ENCODE results near the gene RINT1. TPM values are rescaled to one million over a fixed set of nuclear protein-coding genes. Genes with fewer than 3 reads are reported as not detected.

RINT1 gene
- total and polyA plus RNA-seq, 2 of the 13 experiments (the other 11 are each of a cell fraction or from before 2014, with no cell fraction given): 14.7 to 19.3 TPM

GRCh38 chr7:105521027-105521716 is 10.8 kb upstream of the RINT1 start (continued):
- TF ChIP-seq ZNF563 (CRISPR knock-in tag; IDR thresholded peaks at IDR 0.05) (no peak), ZBTB4 (CRISPR knock-in tag; IDR thresholded peaks at IDR 0.05; ENCODE audit: borderline replicate concordance) (0 out of 2 replicates have a peak, but pooled peaks have one; percentile 42), ZKSCAN5 (CRISPR knock-in tag; IDR thresholded peaks at IDR 0.05) (no peak; the same call in 1 of the 2 replicates), KDM5A (IDR thresholded peaks at IDR 0.05; ENCODE audit: borderline replicate concordance, low read length) (0 out of 2 replicates have a peak, but pooled peaks have one; percentile 0), TCF7 (IDR thresholded peaks at IDR 0.05; ENCODE audit: low read depth) (no peak), CENPT (CRISPR knock-in tag; IDR thresholded peaks at IDR 0.05; ENCODE audit: low read depth) (no peak), ZNF317 (CRISPR knock-in tag; IDR thresholded peaks at IDR 0.05) (no peak), DR1 (CRISPR knock-in tag; IDR thresholded peaks at IDR 0.05) (0 out of 2 replicates have a peak, but pooled peaks have one; percentile 38), PITX1 (CRISPR knock-in tag; IDR thresholded peaks at IDR 0.05) (no peak), ZZZ3 (CRISPR knock-in tag; IDR thresholded peaks at IDR 0.05; ENCODE audit: borderline replicate concordance) (no peak), ZNF333 (CRISPR knock-in tag; IDR thresholded peaks at IDR 0.05; ENCODE audit: borderline replicate concordance) (no peak), AKAP8 (CRISPR knock-in tag; IDR thresholded peaks at IDR 0.05) (no peak), ZNF691 (CRISPR knock-in tag; IDR thresholded peaks at IDR 0.05; ENCODE audit: borderline replicate concordance, low read depth) (peak; percentile 72), HMG20B (CRISPR knock-in tag; conservative IDR thresholded peaks at IDR 0.05) (no peak), HMGA1 (CRISPR knock-in tag; conservative IDR thresholded peaks at IDR 0.05) (no peak), XRCC5 (optimal IDR thresholded peaks at IDR 0.05; ENCODE audit: low read length) (no peak), IKZF4 (CRISPR knock-in tag; IDR thresholded peaks at IDR 0.05; ENCODE audit: borderline replicate concordance, low read depth, not compliant biosample characterization) (no peak)
- TF ChIP-seq, protein P1, sequence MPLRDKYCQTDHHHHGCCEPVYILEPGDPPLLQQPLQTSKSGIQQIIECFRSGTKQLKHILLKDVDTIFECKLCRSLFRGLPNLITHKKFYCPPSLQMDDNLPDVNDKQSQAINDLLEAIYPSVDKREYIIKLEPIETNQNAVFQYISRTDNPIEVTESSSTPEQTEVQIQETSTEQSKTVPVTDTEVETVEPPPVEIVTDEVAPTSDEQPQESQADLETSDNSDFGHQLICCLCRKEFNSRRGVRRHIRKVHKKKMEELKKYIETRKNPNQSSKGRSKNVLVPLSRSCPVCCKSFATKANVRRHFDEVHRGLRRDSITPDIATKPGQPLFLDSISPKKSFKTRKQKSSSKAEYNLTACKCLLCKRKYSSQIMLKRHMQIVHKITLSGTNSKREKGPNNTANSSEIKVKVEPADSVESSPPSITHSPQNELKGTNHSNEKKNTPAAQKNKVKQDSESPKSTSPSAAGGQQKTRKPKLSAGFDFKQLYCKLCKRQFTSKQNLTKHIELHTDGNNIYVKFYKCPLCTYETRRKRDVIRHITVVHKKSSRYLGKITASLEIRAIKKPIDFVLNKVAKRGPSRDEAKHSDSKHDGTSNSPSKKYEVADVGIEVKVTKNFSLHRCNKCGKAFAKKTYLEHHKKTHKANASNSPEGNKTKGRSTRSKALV (CRISPR knock-in tag; IDR thresholded peaks at IDR 0.05): no peak
- TF ChIP-seq, protein P2, sequence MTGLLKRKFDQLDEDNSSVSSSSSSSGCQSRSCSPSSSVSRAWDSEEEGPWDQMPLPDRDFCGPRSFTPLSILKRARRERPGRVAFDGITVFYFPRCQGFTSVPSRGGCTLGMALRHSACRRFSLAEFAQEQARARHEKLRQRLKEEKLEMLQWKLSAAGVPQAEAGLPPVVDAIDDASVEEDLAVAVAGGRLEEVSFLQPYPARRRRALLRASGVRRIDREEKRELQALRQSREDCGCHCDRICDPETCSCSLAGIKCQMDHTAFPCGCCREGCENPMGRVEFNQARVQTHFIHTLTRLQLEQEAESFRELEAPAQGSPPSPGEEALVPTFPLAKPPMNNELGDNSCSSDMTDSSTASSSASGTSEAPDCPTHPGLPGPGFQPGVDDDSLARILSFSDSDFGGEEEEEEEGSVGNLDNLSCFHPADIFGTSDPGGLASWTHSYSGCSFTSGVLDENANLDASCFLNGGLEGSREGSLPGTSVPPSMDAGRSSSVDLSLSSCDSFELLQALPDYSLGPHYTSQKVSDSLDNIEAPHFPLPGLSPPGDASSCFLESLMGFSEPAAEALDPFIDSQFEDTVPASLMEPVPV (CRISPR knock-in tag; IDR thresholded peaks at IDR 0.05): no peak
- TF ChIP-seq, protein P3, sequence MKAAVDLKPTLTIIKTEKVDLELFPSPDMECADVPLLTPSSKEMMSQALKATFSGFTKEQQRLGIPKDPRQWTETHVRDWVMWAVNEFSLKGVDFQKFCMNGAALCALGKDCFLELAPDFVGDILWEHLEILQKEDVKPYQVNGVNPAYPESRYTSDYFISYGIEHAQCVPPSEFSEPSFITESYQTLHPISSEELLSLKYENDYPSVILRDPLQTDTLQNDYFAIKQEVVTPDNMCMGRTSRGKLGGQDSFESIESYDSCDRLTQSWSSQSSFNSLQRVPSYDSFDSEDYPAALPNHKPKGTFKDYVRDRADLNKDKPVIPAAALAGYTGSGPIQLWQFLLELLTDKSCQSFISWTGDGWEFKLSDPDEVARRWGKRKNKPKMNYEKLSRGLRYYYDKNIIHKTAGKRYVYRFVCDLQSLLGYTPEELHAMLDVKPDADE (CRISPR knock-in tag; IDR thresholded peaks at IDR 0.05): no peak
